K562 (cell line): ENCODE measurements around the gene ZNF276. TPM values are rescaled to one million over a fixed set of nuclear protein-coding genes. Genes with fewer than 3 reads are reported as not detected.
A peak's percentile ranks its signal among the peaks of the same experiment; 100 is the strongest.

Experiments used
- BRF1 ChIP-seq: IDR thresholded peaks from 3 replicates; pipeline ENCODE4 v1.6.1; 2011; ENCODE audit warnings: borderline replicate concordance, mild to moderate bottlenecking; ENCODE audit not compliant: insufficient read length; ENCODE audit errors: extremely low read depth
- EGR1 ChIP-seq: fragments of 450-650 bp; conservative IDR thresholded peaks from 2 replicates; pipeline ENCODE4 v1.6.1; 2017; ENCODE audit warnings: mild to moderate bottlenecking
- FOXA3 ChIP-seq, 2 experiments: fragments of 450-650 bp in 1 of 2; sonication (generic) in 1 of 2; formaldehyde crosslinking; IDR thresholded peaks in 1 of 2; conservative IDR thresholded peaks in 1 of 2; 2 replicates each; pipeline versions ENCODE4 v1.4.0 to v1.8.0; 2020 to 2022; ENCODE audit warnings: mild to moderate bottlenecking in 2 of 2, missing genetic modification reagents in 1 of 2
- GTF2A2 ChIP-seq: IDR thresholded peaks from 2 replicates; pipeline ENCODE4 v1.6.1; 2016; ENCODE audit warnings: mild to moderate bottlenecking, missing genetic modification characterization, missing compliant biosample characterization
- HCFC1 ChIP-seq: IDR thresholded peaks from 2 replicates; pipeline ENCODE4 v1.6.1; 2012; ENCODE audit warnings: low read depth, low read length, improper control_type of control experiment
- HMG20A ChIP-seq: fragments of 450-650 bp; formaldehyde crosslinking; conservative IDR thresholded peaks from 2 replicates; pipeline ENCODE4 v1.4.0; 2020; ENCODE audit warnings: mild to moderate bottlenecking, mixed read lengths
- LARP7 ChIP-seq: fragments of 450-650 bp; IDR thresholded peaks from 2 replicates; pipeline ENCODE4 v1.6.1; 2016
- NR1H2 ChIP-seq: sonication (generic); formaldehyde crosslinking; IDR thresholded peaks from 2 replicates; pipeline ENCODE4 v1.4.0; 2020; ENCODE audit warnings: mild to moderate bottlenecking, missing genetic modification reagents
- RBM17 ChIP-seq: fragments of 200-400 bp; formaldehyde crosslinking; IDR thresholded peaks from 2 replicates; pipeline ENCODE4 v1.6.1; 2017; ENCODE audit warnings: low read depth, mild to moderate bottlenecking, low read length, borderline replicate concordance
- SIX5 ChIP-seq, 2 experiments: IDR thresholded peaks; 2 replicates each; pipeline ENCODE4 v1.6.1; 2011; ENCODE audit warnings: low read length in 2 of 2, borderline replicate concordance in 1 of 2, low read depth in 1 of 2, mild to moderate bottlenecking in 1 of 2, moderate library complexity in 1 of 2; ENCODE audit not compliant: insufficient read depth in 1 of 2
- SMARCB1 ChIP-seq: IDR thresholded peaks from 2 replicates; pipeline ENCODE4 v1.6.1; 2011; ENCODE audit warnings: improper control_type of control experiment, low read depth; ENCODE audit not compliant: insufficient read length
- SNRNP70 ChIP-seq: fragments of 200-400 bp; formaldehyde crosslinking; optimal IDR thresholded peaks from 2 replicates; pipeline ENCODE3; 2017; ENCODE audit warnings: low read depth, low read length
- SPI1 ChIP-seq: IDR thresholded peaks from 2 replicates; pipeline ENCODE4 v1.6.1; 2011; ENCODE audit warnings: low read depth, low read length, control low read depth, borderline replicate concordance
- TBP ChIP-seq: optimal IDR thresholded peaks from 2 replicates; pipeline ENCODE3; 2011; ENCODE audit warnings: low read depth, low read length, improper control_type of control experiment
- ZNF146 ChIP-seq: IDR thresholded peaks from one replicate; pipeline ENCODE4 v1.6.1; 2018; ENCODE audit warnings: missing compliant biosample characterization; ENCODE audit not compliant: unreplicated experiment
- ZNF239 ChIP-seq: fragments of 250-450 bp; sonication (Bioruptor Pico); IDR thresholded peaks from 2 replicates; pipeline ENCODE4 v1.4.0; 2020; ENCODE audit warnings: mild to moderate bottlenecking
- ZNF354B ChIP-seq: fragments of 250-450 bp; sonication (Bioruptor Pico); IDR thresholded peaks from 2 replicates; pipeline ENCODE4 v1.4.0; 2020
- ZNF586 ChIP-seq: fragments of 450-650 bp; formaldehyde crosslinking; conservative IDR thresholded peaks from 2 replicates; pipeline ENCODE4 v1.4.0; 2020; ENCODE audit warnings: mild to moderate bottlenecking, moderate library complexity
- polyA plus RNA-seq, 8 experiments: library from polyadenylated mRNA; depleted of rRNA in 4 of 8; stranded (reverse) in 5 of 8; unstranded in 3 of 8; fragments of >200 nt; fragmentation: Nextera tagmentation in 2 of 8; fragmentation: Illumina TruSeq in 1 of 8; extraction: Ambion mirVana in 2 of 8; extraction: Trizol in 1 of 8; gene quantifications; 2 replicates each; pipeline versions ENCODE4 v1.2.1 to v1.2.3, GENCODE V29; 2011 to 2014; ENCODE audit warnings: inconsistent platforms in 1 of 8, missing spikeins in 1 of 8
- total RNA-seq, 7 experiments: library from RNA; depleted of rRNA in 6 of 7; stranded (reverse); fragments of >200 nt in 6 of 7; fragmentation: Illumina TruSeq in 2 of 7; extraction: Trizol in 2 of 7; gene quantifications; 2 replicates each; pipeline versions ENCODE4 v1.2.1 to v1.2.3, GENCODE V29; 2011 to 2021; ENCODE audit warnings: low replicate concordance in 1 of 7
- TF ChIP-seq, protein P1 (sequence below): sonication (generic); formaldehyde crosslinking; IDR thresholded peaks from 2 replicates; pipeline ENCODE4 v1.8.0; 2022; ENCODE audit warnings: mild to moderate bottlenecking, missing genetic modification reagents
- TF ChIP-seq, protein P2 (sequence below), 2 experiments: fragments of 250-450 bp in 1 of 2; fragments of 450-650 bp in 1 of 2; sonication (Bioruptor Pico) in 1 of 2; IDR thresholded peaks; 2 replicates each; pipeline versions ENCODE4 v1.6.1 to v1.8.0; 2016 to 2021; ENCODE audit warnings: mild to moderate bottlenecking in 2 of 2, moderate library complexity in 2 of 2, missing compliant biosample characterization in 1 of 2, missing genetic modification characterization in 1 of 2
- TF ChIP-seq, protein P3 (sequence below): fragments of 200-400 bp; formaldehyde crosslinking; IDR thresholded peaks from 2 replicates; pipeline ENCODE4 v1.6.1; 2017; ENCODE audit warnings: mild to moderate bottlenecking, low read depth, low read length, moderate library complexity
- TF ChIP-seq, protein P4 (sequence below): sonication (generic); formaldehyde crosslinking; IDR thresholded peaks from 2 replicates; pipeline ENCODE4 v1.5.0; 2020; ENCODE audit warnings: missing genetic modification reagents
- TF ChIP-seq, protein P5 (sequence below): fragments of 450-650 bp; IDR thresholded peaks from 2 replicates; pipeline ENCODE4 v1.6.1; 2017; ENCODE audit warnings: mild to moderate bottlenecking, moderate library complexity

The ZNF276 gene
- total and polyA plus RNA-seq, 9 of the 15 experiments (the other 6 are each of a cell fraction or from before 2014, with no cell fraction given): 0.49 to 43.9 (median 15.8) TPM

DNA sequence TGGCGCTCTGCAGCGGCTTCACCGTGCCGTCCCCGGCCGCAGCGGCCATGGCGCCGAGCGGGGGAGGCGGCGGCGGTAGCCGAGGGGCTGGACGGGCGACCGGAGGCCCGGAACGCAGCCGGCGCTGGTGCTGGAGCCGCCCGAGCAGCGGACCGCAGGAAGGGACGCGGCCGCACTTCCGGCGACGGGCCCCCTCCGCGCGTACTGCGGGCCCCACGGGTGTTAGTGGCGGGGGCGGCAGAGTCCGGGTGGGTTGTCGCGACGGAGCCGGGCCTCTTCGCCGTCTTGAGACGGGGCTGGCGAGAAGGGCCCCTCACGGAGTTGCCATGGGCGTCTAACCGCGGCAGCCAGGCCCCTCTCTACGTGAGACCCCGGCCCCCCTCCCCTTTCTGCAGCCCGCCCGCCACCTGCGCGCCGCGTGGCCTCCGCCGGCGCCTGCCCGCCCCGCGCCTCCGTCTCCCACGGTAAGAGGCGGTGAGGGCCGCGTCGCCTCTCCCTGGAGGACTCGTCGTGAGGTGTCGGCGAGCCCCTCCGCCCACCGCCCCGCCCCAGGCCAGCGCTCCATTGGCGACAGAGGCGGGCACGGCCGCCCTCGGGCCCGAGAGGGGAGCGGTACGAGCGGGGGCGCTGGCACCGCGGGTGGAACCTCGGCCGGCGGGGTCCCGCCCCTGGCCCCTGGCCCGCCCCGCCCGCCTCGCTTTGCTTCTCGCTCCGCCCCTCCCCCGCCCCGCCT lies at the start of gene ZNF276, which contains the start of gene VPS9D1 (continued):
- TF ChIP-seq BRF1: no peak
- TF ChIP-seq SNRNP70: no peak
- no peak for TF ChIP-seq ZNF354B (CRISPR knock-in tag)
- TF ChIP-seq FOXA3 (CRISPR knock-in tag; conservative IDR thresholded peaks at IDR 0.05 in 1 of 2, IDR thresholded peaks at IDR 0.05 in 1 of 2): no peak
- no peak for TF ChIP-seq SPI1
- no peak for TF ChIP-seq ZNF146 (CRISPR knock-in tag)
- TF ChIP-seq SIX5 (IDR thresholded peaks at IDR 0.05; ENCODE audit: borderline replicate concordance in 1 of 2, insufficient read depth in 1 of 2, low read depth in 1 of 2, low read length in 2 of 2): peak; percentile 54 to 60; a peak in 2 of 4 replicates
- peak; percentile 69 for TF ChIP-seq EGR1
- TF ChIP-seq NR1H2 (CRISPR knock-in tag): peak; percentile 80; the same call in 1 of the 2 replicates
- no peak for TF ChIP-seq ZNF586 (CRISPR knock-in tag)
- peak; percentile 74 for TF ChIP-seq TBP
- TF ChIP-seq GTF2A2: peak; percentile 45; the same call in 1 of the 2 replicates
- TF ChIP-seq, protein P1, sequence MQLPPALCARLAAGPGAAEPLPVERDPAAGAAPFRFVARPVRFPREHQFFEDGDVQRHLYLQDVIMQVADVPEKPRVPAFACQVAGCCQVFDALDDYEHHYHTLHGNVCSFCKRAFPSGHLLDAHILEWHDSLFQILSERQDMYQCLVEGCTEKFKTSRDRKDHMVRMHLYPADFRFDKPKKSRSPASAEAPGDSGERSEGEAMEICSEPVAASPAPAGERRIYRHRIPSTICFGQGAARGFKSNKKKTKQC: peak; percentile 47; the same call in 1 of the 2 replicates
- TF ChIP-seq, protein P2, sequence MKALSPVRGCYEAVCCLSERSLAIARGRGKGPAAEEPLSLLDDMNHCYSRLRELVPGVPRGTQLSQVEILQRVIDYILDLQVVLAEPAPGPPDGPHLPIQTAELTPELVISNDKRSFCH (CRISPR knock-in tag; IDR thresholded peaks at IDR 0.05): no peak
- TF ChIP-seq, protein P2 (tag; IDR thresholded peaks at IDR 0.05): peak; percentile 81
- TF ChIP-seq, protein P3, sequence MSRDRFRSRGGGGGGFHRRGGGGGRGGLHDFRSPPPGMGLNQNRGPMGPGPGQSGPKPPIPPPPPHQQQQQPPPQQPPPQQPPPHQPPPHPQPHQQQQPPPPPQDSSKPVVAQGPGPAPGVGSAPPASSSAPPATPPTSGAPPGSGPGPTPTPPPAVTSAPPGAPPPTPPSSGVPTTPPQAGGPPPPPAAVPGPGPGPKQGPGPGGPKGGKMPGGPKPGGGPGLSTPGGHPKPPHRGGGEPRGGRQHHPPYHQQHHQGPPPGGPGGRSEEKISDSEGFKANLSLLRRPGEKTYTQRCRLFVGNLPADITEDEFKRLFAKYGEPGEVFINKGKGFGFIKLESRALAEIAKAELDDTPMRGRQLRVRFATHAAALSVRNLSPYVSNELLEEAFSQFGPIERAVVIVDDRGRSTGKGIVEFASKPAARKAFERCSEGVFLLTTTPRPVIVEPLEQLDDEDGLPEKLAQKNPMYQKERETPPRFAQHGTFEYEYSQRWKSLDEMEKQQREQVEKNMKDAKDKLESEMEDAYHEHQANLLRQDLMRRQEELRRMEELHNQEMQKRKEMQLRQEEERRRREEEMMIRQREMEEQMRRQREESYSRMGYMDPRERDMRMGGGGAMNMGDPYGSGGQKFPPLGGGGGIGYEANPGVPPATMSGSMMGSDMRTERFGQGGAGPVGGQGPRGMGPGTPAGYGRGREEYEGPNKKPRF: no peak
- no peak for TF ChIP-seq SMARCB1
- TF ChIP-seq ZNF239 (CRISPR knock-in tag): no peak
- TF ChIP-seq, protein P4, sequence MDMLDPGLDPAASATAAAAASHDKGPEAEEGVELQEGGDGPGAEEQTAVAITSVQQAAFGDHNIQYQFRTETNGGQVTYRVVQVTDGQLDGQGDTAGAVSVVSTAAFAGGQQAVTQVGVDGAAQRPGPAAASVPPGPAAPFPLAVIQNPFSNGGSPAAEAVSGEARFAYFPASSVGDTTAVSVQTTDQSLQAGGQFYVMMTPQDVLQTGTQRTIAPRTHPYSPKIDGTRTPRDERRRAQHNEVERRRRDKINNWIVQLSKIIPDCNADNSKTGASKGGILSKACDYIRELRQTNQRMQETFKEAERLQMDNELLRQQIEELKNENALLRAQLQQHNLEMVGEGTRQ (CRISPR knock-in tag): no peak
- TF ChIP-seq HMG20A (CRISPR knock-in tag): no peak
- TF ChIP-seq RBM17: no peak
- no peak for TF ChIP-seq LARP7
- TF ChIP-seq, protein P5, sequence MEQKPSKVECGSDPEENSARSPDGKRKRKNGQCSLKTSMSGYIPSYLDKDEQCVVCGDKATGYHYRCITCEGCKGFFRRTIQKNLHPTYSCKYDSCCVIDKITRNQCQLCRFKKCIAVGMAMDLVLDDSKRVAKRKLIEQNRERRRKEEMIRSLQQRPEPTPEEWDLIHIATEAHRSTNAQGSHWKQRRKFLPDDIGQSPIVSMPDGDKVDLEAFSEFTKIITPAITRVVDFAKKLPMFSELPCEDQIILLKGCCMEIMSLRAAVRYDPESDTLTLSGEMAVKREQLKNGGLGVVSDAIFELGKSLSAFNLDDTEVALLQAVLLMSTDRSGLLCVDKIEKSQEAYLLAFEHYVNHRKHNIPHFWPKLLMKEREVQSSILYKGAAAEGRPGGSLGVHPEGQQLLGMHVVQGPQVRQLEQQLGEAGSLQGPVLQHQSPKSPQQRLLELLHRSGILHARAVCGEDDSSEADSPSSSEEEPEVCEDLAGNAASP: no peak
- peak; percentile 86 for TF ChIP-seq HCFC1
